ENCODE results near the gene TMEM178B. TPM values are rescaled to one million over a fixed set of nuclear protein-coding genes. Genes with fewer than 3 reads are reported as not detected.

The TMEM178B gene
- total and polyA plus RNA-seq, 12 donors: 0.24 to 4.9 (median 2.1) TPM

- Histone ChIP-seq H3K9me3 (replicated peaks in 1 of 3) (no peaks in the 10 kb centered on the region), H3K27ac (no peak overlapping the region), H3K36me3 (replicated peaks in 1 of 2) (no peaks in the 10 kb centered on the region), H3K4me3 (no peak overlapping the region), H3K27me3 (no peaks in the 10 kb centered on the region), H3K4me1 (replicated peaks in 1 of 2) (no peaks in the 10 kb centered on the region)
- intact Hi-C loops (cut with DNase I): no loop called here
- peak in 1 of 7 donors; percentile 20 for DNase-seq
- TF ChIP-seq CTCF (IDR thresholded peaks at IDR 0.05) (no peak), POLR2A (IDR thresholded peaks at IDR 0.05) (no peak)
- WGBS, 4 donors: 78 to 90% (median 86%) methylated on average over 6 of the region's 6 CpGs
Observed at GRCh38 chr7:141203177-141203576, 129.3 kb downstream of the TMEM178B start.

- peak in 1 of 7 donors; percentile 18 for DNase-seq
- 29 to 56% (median 52%) methylated on average over 4 of the region's 4 CpGs for WGBS, 4 donors
- no peak overlapping the region for H3K4me3 ChIP-seq
- no peaks in the 10 kb centered on the region for H3K36me3 ChIP-seq (replicated peaks in 1 of 2)
- TF ChIP-seq CTCF (IDR thresholded peaks at IDR 0.05) (no peak), POLR2A (IDR thresholded peaks at IDR 0.05) (no peak)
- no peaks in the 10 kb centered on the region for H3K27me3 ChIP-seq
- H3K4me1 ChIP-seq (replicated peaks in 1 of 2): no peaks in the 10 kb centered on the region
- intact Hi-C loops (cut with DNase I): no loop called here
- no peak overlapping the region for H3K27ac ChIP-seq
- no peaks in the 10 kb centered on the region for H3K9me3 ChIP-seq (replicated peaks in 1 of 3)
Observed at GRCh38 chr7:141203586-141203985, 129.7 kb downstream of the TMEM178B start.

GRCh38 chr7:141207661-141208060 is 133.8 kb downstream of the TMEM178B start:
- no peaks in the 10 kb centered on the region for H3K9me3 ChIP-seq (replicated peaks in 1 of 3)
- no peak overlapping the region for H3K4me3 ChIP-seq
- no peak overlapping the region for H3K27ac ChIP-seq
- intact Hi-C loops (cut with DNase I): no loop called here
- TF ChIP-seq CTCF (IDR thresholded peaks at IDR 0.05) (no peak), POLR2A (IDR thresholded peaks at IDR 0.05) (no peak)
- WGBS, 4 donors: 91 to 93% (median 92%) methylated on average over 3 of the region's 3 CpGs
- H3K27me3 ChIP-seq: no peaks in the 10 kb centered on the region
- no peaks in the 10 kb centered on the region for H3K36me3 ChIP-seq (replicated peaks in 1 of 2)
- no peak for DNase-seq
- no peaks in the 10 kb centered on the region for H3K4me1 ChIP-seq (replicated peaks in 1 of 2)

- TF ChIP-seq POLR2A (IDR thresholded peaks at IDR 0.05) (no peak), CTCF (IDR thresholded peaks at IDR 0.05) (no peak)
- Histone ChIP-seq H3K9me3 (replicated peaks in 1 of 3) (no peaks in the 10 kb centered on the region), H3K4me1 (replicated peaks in 1 of 2) (no peaks in the 10 kb centered on the region), H3K36me3 (replicated peaks in 1 of 2) (no peaks in the 10 kb centered on the region), H3K4me3 (no peak overlapping the region), H3K27ac (no peak overlapping the region), H3K27me3 (no peaks in the 10 kb centered on the region)
- intact Hi-C loops (cut with DNase I): no loop called here
- WGBS, 4 donors: 68 to 90% (median 75%) methylated on average over 2 to 3 of the region's 3 CpGs
- no peak for DNase-seq
Observed at GRCh38 chr7:141208539-141208938, 134.7 kb downstream of the TMEM178B start.
